Mononuclear cell (primary cell): ENCODE results near the gene SYMPK. TPM values are rescaled to one million over a fixed set of nuclear protein-coding genes. Genes with fewer than 3 reads are reported as not detected.
A peak's percentile ranks its signal among the peaks of the same experiment; 100 is the strongest.
"Not testable (repeated sequence)": the region's sequence is repeated elsewhere in the genome, so short reads cannot be mapped to it uniquely, and the experiment has no call there.

Experiments used
- H3K27me3 ChIP-seq: 2 replicates; pipeline ENCODE4 v1.6.0; 2011; ENCODE audit warnings: low read length, control low read depth; ENCODE audit not compliant: insufficient read depth
- H3K4me1 ChIP-seq: 2 replicates; pipeline ENCODE4 v1.5.1; 2011; ENCODE audit warnings: mild to moderate bottlenecking, low read length, control low read depth; ENCODE audit not compliant: insufficient read depth
- H3K4me3 ChIP-seq: 2 replicates; pipeline ENCODE4 v1.5.1; 2011; ENCODE audit warnings: mild to moderate bottlenecking, low read length, moderate library complexity
- H3K9me3 ChIP-seq: 2 replicates; pipeline ENCODE4 v1.5.1; 2011; ENCODE audit warnings: low read depth, mild to moderate bottlenecking, control low read depth, low read length
- total RNA-seq: library from RNA; depleted of rRNA; stranded (reverse); fragments of >200 nt; gene quantifications from one replicate; pipeline ENCODE4 v1.2.3, GENCODE V29; 2012

The SYMPK gene
- 27.2 TPM for total RNA-seq

DNA sequence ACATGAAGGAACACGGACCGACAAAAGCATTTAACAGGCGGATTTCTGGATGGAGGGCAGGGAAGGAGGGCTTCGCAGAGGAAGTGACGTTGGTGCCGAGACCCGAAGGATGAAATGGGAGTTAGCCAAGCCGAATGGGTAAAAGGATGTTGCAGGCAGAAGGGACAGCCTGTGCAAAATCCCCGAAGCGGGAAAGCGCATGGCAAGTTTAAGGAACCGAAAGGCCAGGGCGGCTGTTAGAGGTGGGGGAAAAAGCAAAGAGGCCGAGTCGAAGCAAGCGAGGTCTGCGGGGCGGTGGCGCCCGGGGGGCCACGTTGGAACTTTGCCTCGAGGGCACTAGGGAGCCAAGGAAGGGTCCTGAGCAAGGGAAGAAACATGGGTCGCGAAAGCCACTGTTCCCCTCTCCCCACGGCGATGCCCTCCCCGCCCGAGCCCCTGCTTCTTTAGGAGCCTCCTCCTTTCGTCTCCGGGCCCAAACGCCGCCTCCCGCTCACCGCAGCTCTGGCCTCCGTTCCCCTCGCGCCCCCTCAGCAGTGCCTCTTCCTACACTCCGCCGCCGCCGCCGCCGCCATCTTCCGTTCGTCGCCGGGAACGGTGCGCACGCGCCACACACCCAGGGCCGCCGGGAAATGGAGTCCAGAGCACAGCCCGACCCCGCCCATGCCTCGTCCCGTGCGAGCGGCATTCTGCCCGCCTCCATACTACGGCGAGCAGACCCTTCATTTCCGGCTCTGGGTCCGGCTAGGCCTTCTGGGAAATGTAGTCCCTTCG, at the start of gene SYMPK:
Gene SYMPK (minus strand): TSS at position 584 of the 771 bp plus-strand sequence. CDS start 8,652 bp downstream, outside the sequence.
- H3K27me3 ChIP-seq, result peaks cover 22% of the 10 kb centered on the region
- peaks cover 29% of the 10 kb centered on the region for H3K4me1 ChIP-seq
- H3K4me3 ChIP-seq, result peak within 1 kb of the TSS; percentile 89
- no peaks in the 10 kb centered on the region for H3K9me3 ChIP-seq

- Histone ChIP-seq H3K27me3 (no peaks in the 10 kb centered on the region), H3K9me3 (no peaks in the 10 kb centered on the region), H3K4me3 (no peak overlapping the region), H3K4me1 (no peaks in the 10 kb centered on the region)
Measured at GRCh38 chr19:45911291-45911690, 48.3 kb upstream of the SYMPK start.

- Histone ChIP-seq H3K4me3 (no peak overlapping the region), H3K4me1 (no peaks in the 10 kb centered on the region), H3K27me3 (no peaks in the 10 kb centered on the region), H3K9me3 (no peaks in the 10 kb centered on the region)
Measured at GRCh38 chr19:45908956-45909355, 46.0 kb upstream of the SYMPK start.

DNA sequence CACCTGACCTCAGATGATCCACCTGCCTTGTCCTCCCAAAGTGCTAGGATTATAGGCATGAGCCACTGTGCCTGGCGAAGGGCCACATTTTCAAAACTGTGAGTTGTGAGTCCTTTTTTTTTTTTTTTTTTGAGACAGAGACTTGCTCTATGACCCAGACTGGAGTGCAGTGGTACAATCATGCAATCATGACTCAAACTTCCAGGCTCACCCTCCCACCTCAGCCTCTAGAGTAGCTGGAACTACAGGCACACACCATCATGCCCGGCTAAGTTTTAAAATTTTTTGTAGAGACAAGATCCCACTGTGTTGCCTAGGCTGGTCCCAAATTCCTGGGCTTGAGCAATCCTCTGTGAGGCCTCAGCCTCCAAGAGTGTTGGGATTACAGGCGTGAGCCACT, 43.3 kb upstream of the SYMPK start:
- Histone ChIP-seq H3K27me3 (no peaks in the 10 kb centered on the region), H3K9me3 (no peaks in the 10 kb centered on the region), H3K4me1 (peaks cover 11% of the 10 kb centered on the region), H3K4me3 (no peak overlapping the region)

- Histone ChIP-seq H3K27me3 (no peaks in the 10 kb centered on the region), H3K4me3 (no peak overlapping the region)
Measured at GRCh38 chr19:45905011-45905410, 42.1 kb upstream of the SYMPK start.

DNA sequence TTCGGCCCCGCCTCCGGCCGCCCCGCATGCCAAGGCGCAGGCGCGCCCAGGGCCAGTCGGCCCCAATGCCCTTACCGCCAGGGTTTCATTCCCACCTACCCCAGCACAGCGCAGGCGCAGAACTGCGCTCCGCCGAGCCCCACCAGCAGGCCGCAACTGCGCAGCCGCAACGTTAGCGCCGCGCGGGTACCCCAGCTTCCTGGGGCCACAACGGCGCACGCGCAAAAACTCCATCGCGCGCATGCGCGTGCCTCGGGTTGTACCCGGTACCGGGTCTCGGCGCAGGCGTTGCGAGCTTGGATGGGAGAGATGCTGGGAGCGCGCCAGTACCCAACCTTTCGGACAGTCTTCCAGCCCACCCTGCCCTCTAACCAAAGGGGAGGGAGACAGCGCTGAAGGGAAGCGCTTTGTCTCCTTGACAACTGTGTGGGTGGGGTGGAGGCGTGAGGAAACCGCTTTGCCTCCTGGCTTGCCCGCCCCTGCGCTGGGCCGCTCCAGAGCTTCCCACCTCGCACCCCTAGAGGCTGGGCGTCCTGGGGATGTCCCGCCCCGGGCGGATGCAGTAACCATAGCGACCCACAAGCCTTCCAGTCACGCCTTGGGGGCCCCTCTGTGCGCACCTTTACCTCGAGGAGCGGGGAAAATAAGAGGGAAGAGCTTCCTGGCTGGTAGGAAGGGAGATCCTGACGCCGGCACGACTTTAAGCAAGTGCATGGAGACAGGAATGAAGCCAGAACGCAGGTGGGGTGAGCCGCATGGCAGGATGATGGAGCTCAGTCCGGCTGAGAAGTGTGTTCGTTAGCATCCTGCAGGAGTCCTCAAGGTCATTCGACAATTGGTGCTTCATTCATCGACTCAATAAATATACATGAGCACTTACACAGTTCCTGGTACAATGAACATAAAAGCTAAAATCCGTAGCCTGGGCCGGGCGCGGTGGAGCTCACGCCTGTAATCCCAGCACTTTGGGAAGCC, 40.0 kb upstream of the SYMPK start:
- H3K4me3 ChIP-seq, result peak overlapping the region; percentile 72
- H3K9me3 ChIP-seq, result no peaks in the 10 kb centered on the region
- peaks cover 18% of the 10 kb centered on the region for H3K4me1 ChIP-seq

More at GRCh38 chr19:45905011-45905410, 42.1 kb upstream of the SYMPK start:
- H3K4me1 ChIP-seq, result peaks cover 18% of the 10 kb centered on the region
- H3K9me3 ChIP-seq, result no peaks in the 10 kb centered on the region

DNA sequence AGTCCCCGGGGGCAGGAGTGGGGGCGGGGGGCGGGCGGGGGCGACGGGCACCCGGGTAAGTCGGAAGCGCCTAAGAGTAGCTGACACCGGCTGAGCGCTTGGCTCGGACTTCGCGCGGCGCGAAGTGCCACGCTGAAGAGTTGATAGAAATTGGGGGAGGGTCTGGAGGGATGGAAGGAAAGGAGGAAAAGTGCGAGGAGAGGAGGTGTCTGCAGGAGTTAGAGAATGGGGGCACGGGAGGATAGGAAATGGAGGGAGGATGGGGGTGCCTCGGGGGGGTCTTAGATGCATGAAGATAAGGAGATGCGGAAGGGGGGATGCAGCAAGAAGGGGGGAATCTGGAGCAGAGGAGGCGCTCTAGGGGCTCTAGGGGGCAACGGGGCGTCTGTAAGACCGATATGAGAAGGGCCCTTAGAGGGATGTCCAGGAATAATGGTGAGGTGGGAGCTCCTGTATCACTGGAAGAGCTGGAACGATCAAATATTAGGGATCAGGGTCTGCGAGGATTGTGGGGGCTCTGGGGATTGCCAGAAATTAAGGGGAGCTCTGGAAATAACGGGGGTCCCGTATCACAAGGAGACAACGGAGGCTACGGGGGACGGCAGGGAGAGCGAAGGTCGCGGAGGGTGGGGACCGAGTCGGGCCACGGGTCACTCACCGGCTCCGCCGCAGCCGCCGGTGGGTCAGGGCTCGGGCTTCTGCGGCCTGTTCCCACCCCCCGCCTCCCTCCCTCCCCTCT, 39.1 kb upstream of the SYMPK start, which contains the start of gene MYPOP:
Gene MYPOP (minus strand): TSS at position 702 of the 739 bp plus-strand sequence. CDS start 840 bp downstream, outside the sequence.
- H3K4me3 ChIP-seq, result peak within 1 kb of the TSS; percentile 72
- no peaks in the 10 kb centered on the region for H3K9me3 ChIP-seq
- peaks cover 23% of the 10 kb centered on the region for H3K4me1 ChIP-seq
- H3K27me3 ChIP-seq, result no peaks in the 10 kb centered on the region

More for the DNA sequence above, 40.0 kb upstream of the SYMPK start:
- H3K27me3 ChIP-seq, result no peaks in the 10 kb centered on the region

DNA sequence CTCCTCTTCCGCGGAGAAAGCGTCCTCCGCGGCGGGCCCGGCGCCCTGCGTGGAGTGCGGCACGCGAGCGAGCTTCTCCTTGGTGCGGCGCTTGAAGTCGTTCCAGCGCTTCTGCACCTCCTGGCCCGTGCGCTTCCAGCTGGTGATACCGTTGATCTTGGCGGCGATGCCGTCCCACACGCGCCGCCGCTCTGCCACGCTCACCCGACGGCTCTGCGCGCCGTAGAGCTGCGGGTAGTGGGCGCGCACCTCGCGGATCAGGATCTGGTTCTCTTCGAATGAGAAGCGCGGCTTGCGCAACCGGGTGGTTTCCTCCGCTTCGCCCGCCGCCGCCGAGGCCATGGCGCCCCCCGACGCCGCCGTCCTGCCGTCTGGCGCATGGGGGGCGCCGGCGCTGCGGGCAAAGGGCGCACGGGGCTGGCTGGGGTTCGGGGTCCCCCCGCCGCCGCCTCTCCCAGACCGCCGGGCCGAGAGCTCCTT, 38.5 kb upstream of the SYMPK start:
- H3K4me3 ChIP-seq, result peak overlapping the region; percentile 24
- H3K4me1 ChIP-seq, result peaks cover 25% of the 10 kb centered on the region
- H3K27me3 ChIP-seq, result no peaks in the 10 kb centered on the region
- H3K9me3 ChIP-seq, result no peaks in the 10 kb centered on the region

DNA sequence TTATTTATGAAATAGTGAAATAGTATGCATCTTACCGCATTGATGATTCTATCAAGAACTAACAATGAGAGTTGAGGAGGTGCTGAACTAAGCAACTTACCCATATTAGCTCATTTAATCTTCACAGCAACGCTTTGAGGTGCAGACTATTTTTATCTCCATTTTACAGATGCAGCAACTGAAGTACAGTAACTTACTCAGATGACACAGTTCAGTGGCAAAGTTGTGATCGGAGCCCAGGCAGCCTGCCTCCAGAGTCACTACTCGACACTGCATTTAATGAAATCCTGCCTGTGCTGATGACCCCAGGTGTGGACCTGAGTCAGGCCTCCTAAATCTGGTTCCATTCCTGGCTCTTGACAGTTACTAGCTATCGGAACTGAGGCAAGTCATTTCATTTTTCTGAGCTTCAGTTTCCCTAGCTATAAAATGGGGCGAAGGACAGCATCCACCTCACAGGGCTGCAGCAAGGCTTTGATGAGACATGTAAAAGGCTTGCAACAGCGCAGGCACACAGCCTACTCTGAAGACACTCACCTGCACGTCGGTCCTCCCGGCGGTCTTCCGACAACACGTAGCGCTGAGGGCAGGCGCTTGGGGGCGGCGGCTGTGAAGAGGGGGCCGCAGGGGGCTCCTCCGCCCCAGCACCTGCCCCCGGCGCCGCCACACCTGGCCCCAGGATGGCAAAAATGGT, 37.9 kb upstream of the SYMPK start:
- Histone ChIP-seq H3K4me3 (no peak overlapping the region), H3K4me1 (peaks cover 25% of the 10 kb centered on the region), H3K27me3 (no peaks in the 10 kb centered on the region), H3K9me3 (no peaks in the 10 kb centered on the region)

- H3K9me3 ChIP-seq, result no peaks in the 10 kb centered on the region
Measured at GRCh38 chr19:45899919-45900589, 37.1 kb upstream of the SYMPK start.

GRCh38 chr19:45899253-45899652, 36.3 kb upstream of the SYMPK start:
- H3K4me1 ChIP-seq, result peaks cover 25% of the 10 kb centered on the region
- H3K4me3 ChIP-seq, result no peak overlapping the region
- no peaks in the 10 kb centered on the region for H3K27me3 ChIP-seq
- no peaks in the 10 kb centered on the region for H3K9me3 ChIP-seq

More at GRCh38 chr19:45899919-45900589, 37.1 kb upstream of the SYMPK start:
- H3K4me1 ChIP-seq, result peaks cover 25% of the 10 kb centered on the region
- H3K4me3 ChIP-seq, result no peak overlapping the region
- no peaks in the 10 kb centered on the region for H3K27me3 ChIP-seq

- Histone ChIP-seq H3K27me3 (no peaks in the 10 kb centered on the region), H3K4me1 (peaks cover 17% of the 10 kb centered on the region), H3K4me3 (no peak overlapping the region), H3K9me3 (no peaks in the 10 kb centered on the region)
Measured at GRCh38 chr19:45897261-45897812, 34.4 kb upstream of the SYMPK start.

GRCh38 chr19:45895983-45896599, 33.1 kb upstream of the SYMPK start:
- not testable (repeated sequence) for H3K9me3 ChIP-seq, H3K27me3 ChIP-seq, H3K4me3 ChIP-seq
- H3K4me1 ChIP-seq, result peaks cover 12% of the 10 kb centered on the region
